ENCODE results near the gene COQ10B.
"Not testable (repeated sequence)": the region's sequence is repeated elsewhere in the genome, so short reads cannot be mapped to it uniquely, and the experiment has no call there.

COQ10B gene

DNA sequence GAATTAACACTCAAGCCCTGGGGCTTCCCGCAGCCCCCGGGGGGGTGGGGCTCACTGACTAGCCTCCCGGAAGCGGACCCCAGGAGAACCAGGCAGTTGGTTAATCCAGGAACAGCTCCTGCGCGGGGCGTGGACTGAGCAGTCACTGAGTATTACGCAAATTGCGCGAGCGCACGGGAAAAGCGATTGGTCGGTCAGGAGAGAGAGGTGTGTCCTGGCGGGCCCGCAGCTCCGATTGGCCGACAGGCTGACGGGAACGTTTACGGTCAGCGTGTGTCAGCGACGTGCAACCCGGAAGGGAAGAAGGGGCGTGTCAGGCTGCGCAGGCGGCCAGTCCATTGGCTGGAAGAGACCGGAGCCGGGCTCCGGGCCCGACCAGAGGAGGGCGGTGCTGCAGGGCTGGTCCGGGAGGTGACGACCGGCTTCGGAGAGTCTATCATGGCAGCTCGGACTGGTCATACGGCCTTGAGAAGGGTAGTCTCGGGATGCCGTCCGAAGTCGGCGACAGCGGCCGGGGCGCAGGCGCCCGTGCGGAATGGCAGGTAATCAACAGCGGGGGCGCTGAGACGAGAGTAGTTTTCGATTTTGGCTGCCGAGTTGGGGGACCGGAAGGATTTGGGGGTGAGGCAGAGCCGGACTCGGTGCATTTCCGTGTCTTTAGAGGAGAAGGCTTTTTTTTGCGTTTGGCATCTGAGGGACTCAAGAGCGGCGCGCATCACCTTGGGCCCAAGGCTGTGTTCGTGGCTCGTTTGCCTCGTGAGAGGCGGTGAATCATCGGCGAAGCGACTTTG is at the start of gene COQ10B:
TSS of gene COQ10B (plus strand) at position 430 of the 791 bp plus-strand sequence. CDS start at position 439, 9 bp downstream.
- peak; percentile 97 for DNase-seq (ENCODE audit: low read depth)

GRCh38 chr2:197405582-197405981 is 47.8 kb upstream of the COQ10B start:
- DNase-seq (ENCODE audit: low read depth), result no peak

GRCh38 chr2:197414039-197414438 is 39.3 kb upstream of the COQ10B start:
- DNase-seq (ENCODE audit: low read depth), result no peak

- no peak for DNase-seq (ENCODE audit: low read depth)
Measured at GRCh38 chr2:197414515-197414914, 38.8 kb upstream of the COQ10B start.

- DNase-seq (ENCODE audit: low read depth), result no peak
Measured at GRCh38 chr2:197416268-197416667, 37.1 kb upstream of the COQ10B start.

GRCh38 chr2:197419438-197419837 is 33.9 kb upstream of the COQ10B start:
- no peak for DNase-seq (ENCODE audit: low read depth)

DNA sequence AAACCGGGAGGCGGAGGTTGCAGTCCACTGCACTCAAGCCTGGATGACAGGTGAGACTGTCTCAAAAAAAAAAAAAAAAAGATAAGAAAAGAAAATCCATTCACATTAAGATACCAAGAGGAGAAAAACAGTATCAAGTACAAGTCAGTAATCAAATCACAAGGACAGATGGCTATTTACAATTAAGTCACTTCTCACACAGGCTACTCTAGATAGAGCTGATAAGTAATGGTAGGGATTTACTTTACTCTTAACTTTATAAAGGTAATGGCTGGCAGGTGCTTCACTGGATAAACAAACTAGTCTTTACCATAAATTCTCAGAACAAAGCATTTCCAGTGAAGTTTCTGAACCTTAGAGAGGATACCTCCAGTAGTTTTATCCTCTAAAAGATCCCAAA is 30.0 kb upstream of the COQ10B start:
- no peak for DNase-seq (ENCODE audit: low read depth)

DNA sequence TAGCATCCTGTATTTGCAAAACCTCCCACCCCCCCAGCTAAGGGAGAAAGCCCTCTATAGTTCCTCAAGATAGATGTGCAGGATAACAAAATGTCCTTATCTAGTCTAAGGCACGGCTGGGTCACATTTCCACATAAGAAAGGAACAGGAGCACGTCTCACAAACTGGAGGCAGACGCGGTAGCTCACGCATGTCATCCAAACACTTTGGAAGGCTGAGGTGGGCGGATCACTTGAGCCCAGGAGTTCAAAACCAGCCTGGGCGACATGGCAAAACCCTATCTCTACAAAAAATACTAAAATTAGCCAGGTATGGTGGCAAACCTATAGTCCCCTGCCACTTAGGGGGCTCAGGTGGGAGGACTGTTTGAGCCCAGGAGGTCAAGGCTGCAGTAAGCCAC is 27.8 kb upstream of the COQ10B start:
- no peak for DNase-seq (ENCODE audit: low read depth)

DNA sequence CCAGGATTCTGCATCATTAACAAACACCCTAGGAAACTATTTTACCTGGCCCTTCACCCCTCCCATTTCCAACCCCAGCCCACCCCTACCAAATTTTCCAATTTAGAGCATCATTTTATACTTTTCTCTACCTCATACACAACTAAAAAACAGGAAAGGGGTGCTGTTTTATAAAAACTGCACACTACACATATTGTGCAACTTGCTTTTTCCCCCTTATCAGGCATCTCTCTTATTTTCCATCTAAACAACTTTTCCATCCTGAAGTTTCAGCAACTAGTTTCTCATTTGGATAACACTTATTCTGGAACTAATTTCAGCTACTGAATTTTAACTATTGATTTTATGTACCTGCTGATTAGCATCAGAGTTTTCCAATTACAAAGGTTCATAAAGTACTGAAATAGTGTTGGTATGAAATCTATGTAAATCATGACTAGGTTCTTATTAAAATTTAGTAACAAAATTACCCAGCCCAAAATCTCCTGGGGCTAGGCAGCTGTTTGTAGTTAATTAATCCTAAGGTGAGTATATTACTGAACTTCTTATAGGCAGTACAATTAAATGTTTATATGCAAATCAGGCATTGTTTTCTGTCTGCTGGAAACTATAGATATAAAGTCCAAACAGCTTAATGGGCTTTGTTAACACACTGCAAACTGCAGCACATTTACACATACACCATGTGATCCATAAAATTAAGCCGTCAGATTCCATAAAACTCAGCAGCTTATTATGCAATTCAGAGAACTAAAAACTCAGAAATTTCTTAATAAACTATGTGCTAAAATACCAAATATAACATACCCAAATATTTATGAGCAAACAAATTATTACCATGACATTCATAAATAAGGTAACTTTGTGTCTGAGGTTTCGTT is 26.4 kb upstream of the COQ10B start:
- DNase-seq (ENCODE audit: low read depth), result no peak

DNA sequence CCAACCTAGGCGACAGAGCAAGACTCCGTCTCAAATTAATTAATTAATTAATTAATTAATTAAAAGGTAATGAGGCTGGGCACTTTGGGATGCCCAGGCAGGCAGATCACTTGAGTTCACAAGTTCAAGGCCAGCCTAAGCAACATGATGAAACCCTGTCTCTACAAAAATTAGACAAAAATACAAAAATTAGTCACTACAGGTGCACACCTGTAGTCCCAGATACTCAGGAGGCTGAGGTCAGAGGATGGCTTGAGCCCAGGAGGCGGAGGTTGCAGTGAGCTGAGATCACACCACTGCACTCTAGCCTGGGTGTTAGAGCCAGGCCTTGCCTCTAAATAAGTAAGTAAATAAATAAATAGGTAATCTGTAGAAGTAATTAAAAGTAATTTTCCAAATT is 25.4 kb upstream of the COQ10B start:
- DNase-seq (ENCODE audit: low read depth), result no peak

DNA sequence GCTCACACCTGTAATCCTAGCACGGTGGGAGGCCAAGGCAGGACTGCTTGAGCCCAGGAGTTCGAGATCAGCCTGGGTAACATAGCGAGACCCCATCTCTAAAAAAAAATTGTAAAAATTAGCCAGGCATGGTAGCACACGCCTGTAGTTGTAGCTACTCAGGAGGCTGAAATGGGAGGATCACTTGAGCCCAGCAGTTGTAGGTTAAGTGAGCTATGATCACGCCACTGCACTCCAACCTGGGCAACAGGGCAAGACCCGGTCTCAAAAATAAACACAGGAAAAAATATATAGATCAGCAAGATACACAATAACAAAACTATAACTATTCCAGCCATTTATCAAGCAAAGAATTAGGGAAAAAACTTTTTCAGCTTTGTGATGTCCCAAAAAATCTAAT is 21.5 kb upstream of the COQ10B start:
- DNase-seq (ENCODE audit: low read depth), result no peak

DNA sequence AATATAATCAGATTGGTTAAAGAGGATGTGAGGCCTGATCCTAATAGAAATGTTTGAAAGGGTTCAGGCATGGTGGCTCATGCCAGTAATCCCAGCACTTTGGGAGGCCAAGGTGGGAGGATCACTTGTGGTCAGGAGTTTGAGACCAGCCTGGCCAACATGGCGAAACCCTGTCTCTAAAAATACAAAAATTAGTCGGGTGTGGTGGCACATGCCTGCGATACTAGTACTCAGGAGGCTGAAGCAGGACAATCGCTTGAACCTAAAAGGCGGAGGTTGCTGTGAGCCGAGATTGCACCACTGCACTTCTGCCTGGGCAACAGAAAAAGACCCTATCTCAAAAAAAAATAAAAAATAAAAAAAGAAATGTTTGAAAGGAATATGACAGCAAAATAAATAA is 20.8 kb upstream of the COQ10B start:
- DNase-seq (ENCODE audit: low read depth), result not testable (repeated sequence)

DNA sequence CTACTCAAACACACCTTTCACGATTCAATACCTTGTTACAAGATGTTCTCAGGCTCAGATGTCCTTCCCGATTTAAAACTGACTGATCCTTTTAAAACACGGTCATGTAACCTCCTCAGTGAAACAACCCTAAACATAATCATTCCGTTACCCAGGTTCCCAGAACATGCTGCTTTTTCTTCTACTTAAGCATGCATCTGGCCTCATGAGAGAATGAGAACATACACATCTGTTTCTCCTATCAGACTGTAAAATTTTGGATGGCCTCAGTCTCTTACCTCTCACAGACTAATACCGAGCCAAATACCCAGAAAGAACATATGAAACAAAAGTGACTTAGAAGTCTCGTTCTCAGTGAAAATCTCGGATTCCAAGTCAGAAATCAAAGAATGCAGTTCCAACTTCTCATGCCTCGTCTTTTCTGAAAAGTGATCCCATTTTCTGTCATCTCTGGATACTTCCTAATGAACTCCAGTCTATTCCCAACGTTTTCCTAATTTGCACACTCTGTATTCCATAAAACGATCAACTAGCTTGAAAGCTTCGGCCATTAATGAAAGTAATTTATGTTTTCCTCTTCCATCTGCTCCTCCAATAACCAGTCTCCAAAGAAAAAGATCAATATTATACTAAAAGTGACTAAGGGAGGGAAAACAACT is 19.4 kb upstream of the COQ10B start:
- DNase-seq (ENCODE audit: low read depth), result no peak

DNA sequence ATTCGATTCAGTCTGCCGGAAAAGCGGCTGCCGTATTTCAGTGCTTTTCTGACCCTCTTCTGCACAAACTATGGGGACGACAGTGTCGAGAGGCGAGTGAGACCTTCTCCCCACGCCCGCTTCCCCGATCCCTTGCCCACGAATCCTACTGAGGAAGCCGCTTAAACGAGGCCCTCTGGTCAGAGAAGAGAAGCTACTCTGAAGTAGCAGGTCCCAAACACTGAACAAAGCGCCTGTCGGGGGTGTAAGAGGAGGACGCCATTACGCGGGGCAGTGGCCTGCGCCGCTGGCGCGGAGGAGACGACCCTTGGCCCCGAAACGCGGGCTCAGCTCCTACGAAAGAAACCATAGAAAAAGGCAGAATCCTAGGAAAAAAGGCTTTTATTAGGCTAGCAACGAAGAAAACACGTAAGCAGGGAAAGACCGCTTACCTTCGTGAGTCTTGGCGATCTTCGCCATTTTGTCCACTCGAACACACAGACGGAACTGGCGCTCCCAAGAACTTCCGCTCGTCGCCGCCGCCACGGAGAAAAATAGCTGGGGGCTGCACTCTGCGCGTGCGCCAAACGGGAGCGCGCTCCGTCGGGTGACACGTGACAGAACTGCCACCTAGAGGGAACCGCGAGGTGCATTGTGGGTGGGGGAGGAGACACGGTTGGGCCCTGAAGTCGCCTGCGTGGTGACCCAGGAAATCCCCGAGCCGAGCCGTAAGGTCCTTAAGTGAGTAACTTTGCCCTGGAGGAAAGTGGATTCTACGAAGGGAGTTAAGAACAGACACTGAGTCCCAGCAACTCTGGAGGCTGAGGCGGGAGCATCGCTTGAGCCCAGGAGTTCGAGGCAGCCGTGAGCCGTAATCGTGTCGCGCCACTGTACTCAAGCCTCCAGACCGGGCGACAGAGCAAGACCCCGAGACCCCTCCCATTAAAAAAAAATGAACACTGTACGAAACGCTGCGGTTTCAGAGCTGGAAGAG is 18.5 kb upstream of the COQ10B start, which contains the start of gene SF3B1:
TSS of gene SF3B1 (minus strand) at position 488 of the 973 bp plus-strand sequence. CDS start at position 459, 29 bp downstream.
- peak; percentile 98 for DNase-seq (ENCODE audit: low read depth)

DNA sequence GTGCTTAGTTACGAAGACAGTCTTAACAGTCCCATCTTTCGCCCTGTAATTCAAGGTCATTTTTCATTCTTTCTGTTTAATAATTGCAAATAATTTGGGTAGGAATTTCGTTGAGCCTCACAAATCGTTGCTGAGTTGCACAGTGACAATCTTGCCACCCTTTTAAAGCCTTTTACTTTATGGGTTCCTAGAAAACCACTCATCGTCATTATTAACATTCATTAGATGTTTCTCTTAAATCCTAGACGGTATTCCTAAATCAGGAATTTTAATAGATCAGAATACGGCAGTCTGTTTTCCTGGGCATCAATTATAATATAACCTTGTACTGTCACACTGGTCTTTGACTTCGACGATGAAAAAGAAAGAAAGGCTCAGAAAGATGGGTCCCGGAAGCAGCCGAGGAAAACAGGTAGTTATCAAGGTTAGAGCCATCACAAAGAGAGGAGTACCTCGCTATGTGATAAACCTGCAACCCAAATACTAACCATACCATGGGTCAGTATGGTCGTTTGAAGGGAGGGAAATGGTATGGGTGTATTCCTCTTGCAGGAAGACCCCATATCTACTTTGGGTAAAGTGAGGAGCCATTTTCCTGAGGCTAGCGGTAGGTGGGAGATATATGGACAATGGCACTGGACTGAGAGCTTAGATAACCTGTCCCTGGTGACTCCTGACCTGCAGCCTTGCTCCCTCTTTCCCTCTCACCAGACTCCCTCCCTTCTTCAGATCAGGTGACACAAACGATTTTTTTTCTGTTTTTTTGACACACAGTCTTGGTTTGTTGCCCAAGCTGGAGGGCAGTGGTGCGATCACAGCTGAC is 17.5 kb upstream of the COQ10B start:
- DNase-seq (ENCODE audit: low read depth), result no peak

- no peak for DNase-seq (ENCODE audit: low read depth)
Measured at GRCh38 chr2:197437380-197437779, 16.0 kb upstream of the COQ10B start.

DNA sequence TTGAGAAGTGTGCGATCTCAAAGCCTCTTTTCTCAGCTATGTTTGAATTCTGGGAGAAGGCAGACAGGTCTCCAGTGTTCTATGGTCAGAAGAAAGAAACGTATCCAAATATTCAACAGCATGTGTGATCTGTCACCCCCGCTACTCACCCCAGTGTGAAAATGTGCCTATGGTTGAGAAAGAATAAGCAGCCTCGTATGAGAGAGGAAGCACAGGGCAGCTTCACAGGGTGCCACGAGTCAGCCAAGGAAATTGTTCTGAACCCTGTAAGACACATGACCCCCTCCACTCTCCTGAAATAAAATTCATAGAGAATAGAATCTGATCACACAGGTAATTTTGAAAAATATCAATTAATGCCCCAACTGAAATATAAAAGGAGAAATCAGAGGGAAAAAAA is 10.5 kb upstream of the COQ10B start:
- DNase-seq (ENCODE audit: low read depth), result no peak

- no peak for DNase-seq (ENCODE audit: low read depth)
Measured at GRCh38 chr2:197445746-197446145, 7.6 kb upstream of the COQ10B start.

DNA sequence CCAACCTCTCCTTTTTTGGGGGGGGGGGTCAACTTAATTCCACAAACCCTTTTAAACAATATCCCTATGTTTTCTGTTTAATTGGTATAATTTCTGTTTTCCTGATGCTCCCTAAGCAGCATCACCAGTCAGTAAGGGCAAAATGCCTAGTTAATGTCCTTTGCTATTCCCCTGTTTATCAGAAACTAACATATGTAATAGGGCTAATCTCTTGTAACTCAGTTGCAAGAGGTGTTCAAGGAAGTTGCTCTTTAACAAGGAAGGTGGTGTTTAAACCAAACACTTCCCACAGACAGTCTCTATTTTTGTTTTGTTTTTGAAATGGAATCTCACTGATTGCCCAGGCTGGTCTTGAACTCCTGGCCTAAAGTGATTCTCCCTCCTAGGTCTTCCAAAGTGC is 6.5 kb upstream of the COQ10B start:
- DNase-seq (ENCODE audit: low read depth), result no peak

DNA sequence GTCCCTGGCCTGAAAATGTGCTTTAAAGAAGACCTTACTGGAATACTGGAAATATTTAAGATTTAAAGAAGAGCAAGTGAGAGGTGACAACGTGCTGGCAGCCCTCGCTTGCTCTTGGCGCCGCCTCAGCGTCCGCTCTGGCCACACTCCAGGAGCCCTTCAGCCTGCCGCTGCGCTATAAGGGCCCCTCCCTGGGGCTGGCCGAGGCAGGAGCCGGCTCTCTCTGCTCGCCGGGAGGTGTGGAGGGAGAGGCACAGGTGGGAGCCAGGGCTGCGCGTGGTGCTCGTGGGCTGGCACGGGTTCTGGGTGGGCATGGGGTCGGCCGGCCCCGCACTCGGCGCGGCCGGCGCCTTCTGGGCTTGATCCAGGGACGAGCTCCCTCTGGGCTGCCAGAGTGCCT is 2.9 kb upstream of the COQ10B start:
- DNase-seq (ENCODE audit: low read depth), result no peak
